Measurements from ENCODE around the gene DDX31. TPM values are rescaled to one million over a fixed set of nuclear protein-coding genes. Genes with fewer than 3 reads are reported as not detected.

DDX31 gene
- total RNA-seq, 1 donor from 2014 or later = 4.4 TPM

DNA sequence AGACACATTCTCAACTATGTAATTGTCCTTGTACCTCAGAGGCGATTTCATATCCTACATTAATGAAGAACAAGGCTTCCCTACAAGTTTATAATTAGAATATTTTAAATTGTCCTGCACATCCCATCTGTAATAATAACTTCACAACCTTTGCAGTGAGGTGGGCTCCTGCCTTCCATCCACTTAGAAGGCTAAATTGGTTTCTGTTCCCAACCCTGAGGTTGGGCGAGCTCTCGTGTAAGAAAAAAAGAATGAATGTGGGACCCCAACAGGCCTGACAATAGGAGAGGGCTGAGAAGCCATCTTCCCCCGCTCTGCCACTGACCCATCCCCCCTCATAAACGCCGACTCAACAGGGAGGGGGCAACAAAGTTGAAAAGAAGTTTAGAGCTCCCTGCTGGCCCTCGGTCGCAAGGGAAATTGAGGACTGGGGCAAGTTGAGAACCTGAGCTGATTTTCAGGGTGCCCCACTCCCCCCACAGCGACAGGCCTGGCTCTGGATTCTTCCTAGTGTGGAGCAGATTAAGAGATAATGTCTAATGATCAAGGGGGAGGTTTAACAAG, 78.0 kb downstream of the DDX31 start:
- peaks cover 26% of the 10 kb centered on the region for H3K36me3 ChIP-seq
- DNase-seq = no peak
- no peaks in the 10 kb centered on the region for H3K9me3 ChIP-seq (replicated peaks)
- TF ChIP-seq, protein P1, sequence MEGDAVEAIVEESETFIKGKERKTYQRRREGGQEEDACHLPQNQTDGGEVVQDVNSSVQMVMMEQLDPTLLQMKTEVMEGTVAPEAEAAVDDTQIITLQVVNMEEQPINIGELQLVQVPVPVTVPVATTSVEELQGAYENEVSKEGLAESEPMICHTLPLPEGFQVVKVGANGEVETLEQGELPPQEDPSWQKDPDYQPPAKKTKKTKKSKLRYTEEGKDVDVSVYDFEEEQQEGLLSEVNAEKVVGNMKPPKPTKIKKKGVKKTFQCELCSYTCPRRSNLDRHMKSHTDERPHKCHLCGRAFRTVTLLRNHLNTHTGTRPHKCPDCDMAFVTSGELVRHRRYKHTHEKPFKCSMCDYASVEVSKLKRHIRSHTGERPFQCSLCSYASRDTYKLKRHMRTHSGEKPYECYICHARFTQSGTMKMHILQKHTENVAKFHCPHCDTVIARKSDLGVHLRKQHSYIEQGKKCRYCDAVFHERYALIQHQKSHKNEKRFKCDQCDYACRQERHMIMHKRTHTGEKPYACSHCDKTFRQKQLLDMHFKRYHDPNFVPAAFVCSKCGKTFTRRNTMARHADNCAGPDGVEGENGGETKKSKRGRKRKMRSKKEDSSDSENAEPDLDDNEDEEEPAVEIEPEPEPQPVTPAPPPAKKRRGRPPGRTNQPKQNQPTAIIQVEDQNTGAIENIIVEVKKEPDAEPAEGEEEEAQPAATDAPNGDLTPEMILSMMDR (IDR thresholded peaks at IDR 0.05; ENCODE audit: borderline replicate concordance) = no peak
- no peak overlapping the region for H3K27ac ChIP-seq (replicated peaks)
- peaks cover 61% of the 10 kb centered on the region for H3K27me3 ChIP-seq (ENCODE audit: low read depth)
- H3K4me1 ChIP-seq = peaks cover 28% of the 10 kb centered on the region
- intact Hi-C loops (cut with micrococcal nuclease) = no loop called here
- no peak overlapping the region for H3K4me3 ChIP-seq

DNA sequence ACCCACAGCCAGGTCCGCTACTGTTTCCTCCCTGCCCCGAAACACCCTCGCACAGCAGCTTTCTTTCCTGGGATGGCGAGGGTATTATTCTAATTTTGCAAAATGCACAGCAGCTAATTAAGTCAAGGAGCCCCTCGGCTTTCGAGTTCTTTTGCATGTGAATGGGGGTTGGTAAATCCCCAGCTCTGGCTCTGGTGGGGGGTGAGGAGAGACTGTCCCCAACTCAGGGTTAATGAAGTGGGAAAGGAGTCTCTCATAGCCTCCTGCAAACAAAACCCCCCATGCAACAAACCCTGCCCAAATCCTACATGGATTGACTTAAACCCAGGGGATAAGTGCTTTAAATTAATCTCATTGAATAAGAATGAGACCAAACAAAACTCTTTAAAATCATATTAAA, 78.5 kb downstream of the DDX31 start:
- DNase-seq = no peak
- Histone ChIP-seq H3K27me3 (ENCODE audit: low read depth) (peaks cover 66% of the 10 kb centered on the region), H3K36me3 (peaks cover 20% of the 10 kb centered on the region), H3K9me3 (replicated peaks) (no peaks in the 10 kb centered on the region), H3K4me1 (peaks cover 23% of the 10 kb centered on the region), H3K27ac (replicated peaks) (no peak overlapping the region), H3K4me3 (no peak overlapping the region)
- TF ChIP-seq, protein P1 (IDR thresholded peaks at IDR 0.05; ENCODE audit: borderline replicate concordance) = no peak
- intact Hi-C loops (cut with micrococcal nuclease) = no loop called here

DNA sequence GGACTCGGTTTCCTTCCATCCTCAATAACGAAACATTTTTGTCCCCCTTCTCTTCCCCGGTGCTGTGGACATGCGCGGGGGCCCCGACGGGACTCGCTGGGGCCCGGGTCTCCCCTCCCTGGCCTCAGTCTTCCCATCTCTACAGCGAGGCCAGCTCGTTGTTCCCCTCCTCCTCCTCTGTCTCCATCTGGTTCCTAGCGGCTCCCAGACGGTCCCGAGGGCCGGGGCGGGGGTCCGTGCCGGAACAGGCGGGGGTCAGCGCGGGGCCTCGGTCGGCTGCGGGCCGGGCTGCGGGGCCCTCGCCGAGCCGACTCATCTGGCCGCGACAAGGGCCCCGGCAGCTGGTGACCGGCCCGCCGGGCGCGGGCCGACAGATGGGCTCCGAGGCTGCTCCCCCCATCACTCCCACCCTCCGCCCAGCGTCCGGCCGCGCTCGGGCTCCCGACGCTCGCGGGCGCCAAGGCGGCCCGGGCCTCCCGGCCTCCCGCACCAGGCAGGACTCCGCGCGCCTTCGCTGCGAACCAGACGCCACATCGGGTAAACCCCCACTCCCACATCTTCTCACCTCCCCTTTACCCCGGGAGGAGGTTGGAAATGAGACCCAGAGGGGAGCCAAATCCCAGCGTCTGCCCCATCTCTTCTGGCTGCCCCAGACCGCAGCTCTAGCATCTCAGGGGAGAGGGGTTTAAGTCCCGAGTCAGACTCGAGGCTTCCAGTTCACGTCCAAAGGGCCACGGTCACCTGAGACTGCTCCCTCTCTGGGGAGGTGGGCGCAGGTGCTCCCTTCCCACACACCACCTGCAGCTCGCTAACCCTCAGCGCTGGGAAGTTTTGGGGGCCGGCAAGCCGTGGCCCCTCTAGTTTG, 79.2 kb downstream of the DDX31 start:
- peaks cover 73% of the 10 kb centered on the region for H3K27me3 ChIP-seq (ENCODE audit: low read depth)
- no peak for DNase-seq
- H3K27ac ChIP-seq (replicated peaks) = no peak overlapping the region
- intact Hi-C loops (cut with micrococcal nuclease) = no loop called here
- no peaks in the 10 kb centered on the region for H3K9me3 ChIP-seq (replicated peaks)
- no peak overlapping the region for H3K4me3 ChIP-seq
- H3K4me1 ChIP-seq = peaks cover 23% of the 10 kb centered on the region
- TF ChIP-seq, protein P1 (IDR thresholded peaks at IDR 0.05; ENCODE audit: borderline replicate concordance) = no peak
- peaks cover 16% of the 10 kb centered on the region for H3K36me3 ChIP-seq

DNA sequence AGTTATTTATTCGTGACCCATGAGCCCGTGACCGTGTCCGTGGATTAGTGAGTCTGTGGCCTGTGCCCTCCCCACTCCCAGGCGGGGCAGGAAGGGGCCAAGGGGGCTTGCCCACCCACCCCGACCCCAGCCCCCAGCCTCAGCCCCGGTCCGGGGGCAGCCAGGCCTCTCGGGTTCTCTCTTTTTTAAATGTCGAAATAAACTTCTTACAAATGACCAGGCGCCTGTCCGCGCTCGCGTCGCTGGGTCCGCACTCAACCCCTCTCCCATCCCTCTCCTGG, 79.8 kb downstream of the DDX31 start:
- intact Hi-C loops (cut with micrococcal nuclease) = no loop called here
- Histone ChIP-seq H3K9me3 (replicated peaks) (no peaks in the 10 kb centered on the region), H3K4me1 (peaks cover 23% of the 10 kb centered on the region), H3K27me3 (ENCODE audit: low read depth) (peaks cover 79% of the 10 kb centered on the region), H3K27ac (replicated peaks) (no peak overlapping the region), H3K36me3 (peaks cover 10% of the 10 kb centered on the region), H3K4me3 (no peak overlapping the region)
- TF ChIP-seq, protein P1 (IDR thresholded peaks at IDR 0.05; ENCODE audit: borderline replicate concordance) = no peak
- no peak for DNase-seq

DNA sequence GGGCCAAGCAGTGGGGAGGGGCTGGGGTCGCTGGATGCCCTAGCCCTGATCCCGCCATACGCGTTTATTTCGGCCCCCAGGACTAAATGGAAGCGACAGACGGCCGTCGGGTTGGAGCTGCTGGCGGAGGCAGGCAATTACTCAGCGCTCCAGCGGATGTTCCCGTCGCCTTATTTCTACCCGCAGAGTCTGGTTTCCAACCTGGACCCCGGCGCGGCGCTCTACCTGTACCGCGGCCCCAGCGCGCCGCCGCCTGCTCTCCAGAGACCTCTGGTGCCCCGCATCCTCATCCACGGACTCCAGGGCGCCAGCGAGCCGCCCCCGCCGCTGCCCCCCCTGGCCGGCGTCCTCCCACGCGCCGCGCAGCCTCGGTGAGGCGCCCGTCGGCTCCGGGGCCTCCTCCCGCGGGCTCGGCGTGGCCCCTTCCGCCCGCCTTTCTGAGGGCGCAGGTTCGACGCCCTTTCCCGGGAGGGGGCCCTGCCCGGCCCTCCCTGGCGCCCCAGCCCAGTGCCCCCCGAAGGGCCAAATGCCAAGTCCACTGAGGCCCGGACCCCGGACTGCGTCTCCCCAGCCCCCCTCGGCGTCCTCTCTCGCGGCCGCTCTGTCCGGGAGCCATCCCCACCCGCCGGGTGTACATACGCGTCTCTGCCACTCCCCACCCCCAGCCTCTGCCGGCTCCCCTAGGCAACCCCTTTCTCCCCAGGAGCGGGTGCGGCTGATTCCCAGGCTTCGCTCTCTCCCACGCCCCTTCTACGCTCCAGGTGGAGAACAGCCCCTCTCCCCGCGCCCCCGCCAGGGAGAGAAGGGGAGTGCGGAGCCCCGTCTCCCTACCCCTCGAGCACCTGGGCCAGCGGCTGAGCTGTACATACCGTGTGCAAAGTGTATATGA, 80.4 kb downstream of the DDX31 start:
- Histone ChIP-seq H3K4me3 (no peak overlapping the region), H3K27ac (replicated peaks) (no peak overlapping the region), H3K4me1 (peaks cover 23% of the 10 kb centered on the region), H3K36me3 (peaks cover 5% of the 10 kb centered on the region), H3K27me3 (ENCODE audit: low read depth) (peaks cover 85% of the 10 kb centered on the region), H3K9me3 (replicated peaks) (no peaks in the 10 kb centered on the region)
- DNase-seq = no peak
- TF ChIP-seq, protein P1 (IDR thresholded peaks at IDR 0.05; ENCODE audit: borderline replicate concordance) = no peak
- intact Hi-C loops (cut with micrococcal nuclease) = no loop called here

All from left ventricle myocardium inferior (tissue), 1 donor.